HG02885 (cell line): ENCODE data around the gene FBN2.

Source experiments
- ATAC-seq: cut with Tn5 transposase; IDR thresholded peaks from one replicate; pipeline ENCODE4 v1.9.1; 2021; ENCODE audit warnings: mild to moderate bottlenecking; ENCODE audit not compliant: unreplicated experiment, poor library complexity

FBN2 gene

DNA sequence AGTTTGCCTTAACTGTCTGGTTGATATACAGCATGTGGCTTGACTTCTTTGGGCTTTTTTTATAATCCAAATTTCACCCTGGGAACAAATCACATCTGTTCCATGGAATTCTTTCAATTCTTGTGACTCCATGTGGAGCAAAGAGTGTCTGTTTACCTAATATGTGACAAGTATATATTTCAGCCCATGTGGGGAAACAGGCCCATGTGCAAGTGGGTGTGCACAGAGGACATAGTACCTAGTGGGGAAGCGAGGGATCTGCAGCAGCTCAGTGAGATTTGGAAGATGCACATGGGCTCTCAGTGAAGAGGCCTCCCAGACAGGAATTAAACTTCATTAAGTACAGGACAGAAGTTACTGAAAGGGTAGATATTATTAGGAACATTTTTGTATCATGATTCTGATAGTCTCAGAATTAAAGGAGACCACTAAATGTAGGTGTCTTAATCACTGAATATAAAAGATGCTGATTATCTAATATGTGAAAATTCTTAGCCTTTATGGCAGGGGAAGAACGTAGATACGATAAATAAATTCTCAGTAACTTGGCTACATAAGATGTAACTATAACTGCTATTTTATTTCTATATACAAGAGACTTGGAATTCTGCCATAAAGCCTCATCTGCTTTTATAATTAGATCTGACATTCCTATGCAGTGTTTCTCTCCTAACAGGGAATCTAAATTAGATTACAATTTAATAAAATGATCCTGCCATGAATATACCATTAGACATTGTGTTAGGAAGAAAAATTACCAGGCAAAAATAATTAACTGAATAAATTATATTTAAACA, 273.3 kb downstream of the FBN2 start:
- ATAC-seq: no peak

DNA sequence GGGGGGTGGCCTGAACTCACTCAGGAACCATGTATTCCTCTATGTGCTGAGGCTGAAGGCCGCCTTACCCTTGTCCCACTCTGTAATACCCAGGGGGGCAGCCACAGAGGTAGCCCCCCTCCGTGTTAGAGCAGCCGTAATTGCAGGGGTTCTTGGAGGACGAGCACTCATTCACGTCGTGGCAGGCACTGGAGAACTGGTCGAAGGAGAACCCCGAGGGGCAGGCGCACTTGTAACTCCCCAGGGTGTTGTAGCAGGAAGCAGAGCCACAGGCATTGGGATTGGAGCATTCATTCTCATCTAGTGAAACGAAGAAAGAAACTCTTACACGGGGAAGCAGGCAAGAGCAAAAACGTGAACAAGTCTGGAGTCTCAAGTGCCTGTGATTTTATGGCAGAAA, 274.7 kb downstream of the FBN2 start:
- no peak for ATAC-seq

DNA sequence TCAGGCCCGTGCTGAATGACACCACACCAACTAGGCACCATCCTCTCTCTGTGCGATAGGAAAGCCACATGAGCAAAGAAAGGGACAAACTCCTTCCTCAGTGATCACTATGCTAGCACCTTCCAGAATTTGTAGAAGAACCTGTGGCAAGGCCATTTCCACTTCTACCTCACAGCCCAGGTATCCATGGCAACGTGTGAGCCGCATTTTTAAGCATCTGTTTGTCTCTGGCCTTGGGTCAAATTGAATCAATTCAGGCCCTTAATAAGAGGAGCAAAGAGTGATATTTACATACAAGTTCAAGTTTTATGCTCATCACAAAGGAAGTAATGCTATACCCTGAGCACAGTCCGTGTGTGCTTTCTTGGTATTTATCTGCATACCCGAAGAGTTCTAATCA, 275.1 kb downstream of the FBN2 start:
- ATAC-seq: no peak

DNA sequence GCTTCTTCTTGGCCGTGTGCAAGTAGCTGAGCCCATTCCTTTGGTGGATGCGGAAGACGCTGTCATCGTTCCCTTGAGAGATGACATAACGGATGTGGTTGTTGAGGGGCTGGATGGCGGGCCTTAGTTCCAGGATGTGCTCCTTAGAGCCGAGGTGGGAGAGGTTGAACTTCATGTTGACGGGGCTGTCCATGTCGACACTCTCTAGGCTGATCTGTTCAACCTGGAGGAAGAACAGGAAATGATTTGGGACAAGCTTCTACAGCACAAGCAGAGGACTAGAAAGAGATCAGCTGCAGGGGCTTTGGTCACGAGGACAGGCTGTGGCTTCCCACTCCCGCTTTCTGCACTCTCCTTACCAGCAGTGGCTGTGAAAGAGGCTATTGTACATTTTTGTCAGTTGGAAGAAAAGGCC, 278.4 kb downstream of the FBN2 start:
- ATAC-seq: no peak

DNA sequence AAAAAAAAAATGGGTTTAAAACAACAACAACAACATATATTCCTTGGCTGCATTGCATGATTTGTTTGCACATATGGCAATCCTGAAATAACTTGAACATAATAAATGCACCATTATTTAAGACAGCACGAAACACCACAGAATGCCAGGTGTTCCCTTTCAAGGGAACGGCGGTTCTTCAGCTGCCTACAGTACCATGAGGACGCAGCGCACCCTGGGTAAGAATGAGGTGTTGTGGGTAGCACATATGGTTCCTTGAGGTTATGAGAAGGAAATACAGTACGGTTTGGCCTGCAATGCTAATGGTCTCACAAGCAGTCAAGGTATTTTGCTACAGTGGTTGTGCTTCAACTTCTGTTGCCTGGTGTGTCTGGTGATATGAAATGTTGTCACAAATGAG, 279.7 kb downstream of the FBN2 start:
- ATAC-seq: no peak

DNA sequence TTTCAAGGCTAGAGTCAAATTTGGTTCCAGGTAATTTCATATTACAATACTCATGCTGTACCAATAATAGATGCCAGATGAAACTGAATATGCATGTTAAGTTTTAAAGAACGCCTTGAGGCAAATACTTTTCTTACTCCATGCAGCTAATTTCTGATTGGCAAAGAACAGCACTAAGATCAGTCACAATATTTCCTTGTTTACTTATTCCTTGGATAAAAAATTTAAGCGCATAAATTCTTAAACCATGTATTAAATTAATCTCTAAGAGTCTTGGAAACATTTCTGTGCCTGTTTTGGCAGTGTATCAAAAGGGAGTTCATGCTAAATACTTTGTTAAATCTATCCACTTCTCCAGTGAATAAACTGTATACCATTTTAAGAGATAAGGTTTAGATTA, 281.0 kb downstream of the FBN2 start:
- ATAC-seq: no peak

DNA sequence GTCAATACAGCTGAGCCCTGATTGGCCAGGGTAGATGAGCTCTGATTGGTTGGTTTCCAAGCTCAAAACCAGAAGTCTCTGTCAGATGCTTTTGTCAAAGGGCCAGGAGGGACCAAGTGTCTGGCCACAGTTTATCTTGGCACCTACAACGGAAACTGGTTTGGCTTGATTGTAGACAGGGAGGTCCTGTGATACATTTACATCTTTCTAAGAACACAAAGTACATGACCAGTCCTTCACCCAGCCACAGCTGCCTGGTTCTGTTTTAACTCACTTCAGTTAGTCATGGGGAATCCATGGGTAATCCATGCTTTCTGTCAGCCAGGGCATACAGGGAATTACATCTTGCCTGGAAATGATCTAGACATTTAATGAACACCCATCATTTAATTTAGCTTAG, 283.3 kb downstream of the FBN2 start:
- ATAC-seq: no peak

DNA sequence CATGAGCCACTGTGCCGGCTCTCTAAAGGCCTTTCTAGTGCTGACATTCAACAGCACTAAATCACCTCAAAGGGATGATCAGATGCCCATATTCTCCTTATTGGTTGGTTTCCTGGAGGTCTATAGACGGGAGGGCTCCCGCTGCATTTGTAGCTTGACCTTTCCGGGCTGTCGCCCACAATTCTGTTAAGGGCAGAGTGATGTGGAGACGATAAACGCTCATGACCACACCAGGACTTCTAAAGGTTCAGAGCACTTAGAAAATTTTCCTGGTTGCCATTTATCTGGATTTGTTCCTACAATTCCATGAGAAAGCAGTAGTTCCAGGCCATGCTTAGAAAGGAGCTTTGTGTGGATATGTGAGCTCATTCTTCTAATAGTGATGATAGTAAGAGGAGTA, 284.2 kb downstream of the FBN2 start:
- ATAC-seq: no peak

DNA sequence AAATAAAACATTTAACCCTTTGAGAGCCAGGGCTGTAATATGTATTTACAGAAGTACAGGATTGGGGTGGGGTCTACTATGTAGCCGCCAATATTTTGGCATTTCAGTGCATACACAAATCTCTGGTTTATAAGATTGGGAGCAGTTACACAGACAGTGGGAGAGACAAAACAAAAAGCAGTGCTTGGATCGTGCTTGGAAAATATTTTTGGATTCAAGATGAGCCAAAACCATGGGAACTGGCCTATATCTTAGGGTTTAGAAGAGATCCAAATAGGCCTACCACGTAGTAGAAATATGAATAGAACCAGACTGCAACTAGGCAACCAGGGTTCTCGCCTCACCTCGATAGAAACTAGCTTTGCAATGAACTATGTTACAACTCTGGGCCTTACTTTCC, 284.9 kb downstream of the FBN2 start:
- ATAC-seq: no peak

DNA sequence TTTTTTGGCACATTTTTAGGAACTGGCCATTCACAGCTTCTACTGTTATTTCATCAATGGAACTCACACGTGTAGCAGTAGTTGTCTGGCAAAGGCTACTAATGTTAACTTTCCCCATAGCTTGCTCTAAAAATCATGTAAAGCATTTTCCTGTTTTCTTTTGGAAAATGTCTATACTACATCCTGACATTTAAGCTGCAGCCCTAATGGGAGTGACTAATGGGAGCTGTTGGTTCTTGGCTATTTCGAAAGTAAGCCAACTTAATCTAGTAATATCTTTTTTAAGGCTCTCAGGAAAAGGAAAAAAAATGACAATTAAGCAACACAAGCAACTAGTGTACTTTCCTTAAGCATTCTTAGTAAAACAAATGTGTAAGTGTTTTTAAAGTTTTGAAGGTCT, 285.3 kb downstream of the FBN2 start:
- no peak for ATAC-seq

DNA sequence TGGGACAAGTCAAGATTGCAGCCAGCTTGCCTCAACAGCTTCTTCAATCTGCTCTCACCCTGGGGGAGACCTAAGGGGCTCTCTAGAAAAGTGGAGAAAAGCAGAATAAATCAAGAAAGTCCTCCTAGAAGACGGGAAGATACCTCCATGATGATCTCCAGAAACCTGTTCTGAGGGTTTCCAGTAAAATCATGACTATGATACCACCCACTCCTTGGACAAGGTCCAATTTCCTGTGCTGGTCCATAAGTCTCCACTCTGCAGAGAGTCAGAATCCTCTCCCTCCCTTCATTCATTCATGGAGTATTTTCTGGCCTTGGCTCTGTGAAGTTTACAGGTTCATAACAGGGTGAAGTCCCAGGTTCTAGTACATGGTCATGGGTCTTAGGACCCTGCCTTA, 285.8 kb downstream of the FBN2 start:
- no peak for ATAC-seq

DNA sequence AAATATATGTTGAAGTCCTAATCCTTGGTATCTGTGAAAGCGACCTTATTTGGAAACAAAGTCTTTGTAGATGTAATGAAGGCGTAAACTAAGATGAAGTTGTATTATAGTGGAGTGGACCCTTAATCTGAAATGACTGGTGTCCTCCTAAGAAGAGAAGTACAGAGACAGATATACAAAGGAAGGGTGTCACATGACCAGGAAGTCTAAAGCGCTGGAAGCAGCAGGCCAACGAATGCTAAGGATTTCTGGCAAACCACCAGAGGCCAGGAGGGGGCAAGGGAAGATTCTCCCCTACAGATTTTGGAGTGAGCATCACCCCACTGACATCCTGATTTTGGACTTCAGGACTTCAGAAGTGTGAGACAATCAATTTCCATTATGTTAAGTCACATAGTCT, 292.1 kb downstream of the FBN2 start:
- ATAC-seq: no peak

DNA sequence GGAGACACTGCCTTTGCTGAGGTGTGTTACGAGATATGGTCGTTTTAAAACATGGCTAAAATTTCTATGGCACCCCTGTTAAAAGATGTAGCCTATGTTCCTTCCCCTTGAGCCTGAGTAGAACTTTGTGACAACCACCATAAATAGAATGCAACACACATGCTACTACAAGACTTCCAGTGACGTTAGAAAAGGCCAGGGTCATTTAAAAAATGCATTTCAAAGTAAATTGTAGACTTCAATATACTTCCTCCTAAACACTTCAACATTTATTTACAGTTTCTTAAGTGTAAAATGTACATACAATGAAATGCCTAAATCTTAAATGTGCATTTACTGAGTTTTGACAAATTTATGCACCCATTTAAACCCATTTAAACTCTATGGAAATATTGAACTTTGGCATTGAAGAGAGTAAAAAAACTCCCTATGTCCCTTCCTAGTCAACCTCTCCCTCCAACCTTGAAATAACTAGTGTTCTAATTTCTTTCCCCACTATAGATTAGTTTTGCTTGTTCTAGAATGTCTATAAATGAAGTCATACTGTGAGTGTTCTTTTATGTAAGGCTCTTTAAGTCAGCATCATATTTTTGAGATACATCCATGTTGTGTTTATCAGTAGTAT, 294.0 kb downstream of the FBN2 start:
- no peak for ATAC-seq

DNA sequence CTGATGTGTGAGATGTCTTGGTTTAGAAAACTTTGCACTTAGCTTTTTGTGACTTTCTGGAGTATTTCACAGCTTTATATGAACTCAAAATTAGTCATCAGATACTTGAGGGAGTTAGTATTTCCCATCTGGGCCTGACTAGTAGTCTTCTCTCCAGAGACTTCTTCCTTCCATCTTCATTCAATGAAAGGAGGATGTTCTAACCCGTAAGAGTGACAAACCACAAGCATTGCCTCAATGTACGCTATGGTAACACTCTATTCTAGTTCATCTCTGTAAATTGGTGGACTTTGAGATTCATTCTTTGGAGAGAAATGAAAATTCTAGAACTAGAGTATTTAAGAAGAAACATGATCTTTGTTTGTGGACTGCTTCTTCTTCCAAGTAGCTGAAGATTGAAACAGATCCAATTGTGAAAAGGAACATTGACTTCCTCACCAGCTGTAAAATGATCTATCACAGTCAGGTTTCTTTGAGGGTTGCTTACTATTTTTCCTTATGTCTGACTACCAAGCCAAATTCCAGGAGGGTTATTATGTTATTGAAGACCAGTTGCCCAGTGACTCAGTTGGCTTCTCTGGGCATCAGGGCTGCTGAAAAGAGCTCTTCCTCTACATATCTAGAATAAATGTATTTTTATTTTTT, 296.9 kb downstream of the FBN2 start:
- no peak for ATAC-seq

DNA sequence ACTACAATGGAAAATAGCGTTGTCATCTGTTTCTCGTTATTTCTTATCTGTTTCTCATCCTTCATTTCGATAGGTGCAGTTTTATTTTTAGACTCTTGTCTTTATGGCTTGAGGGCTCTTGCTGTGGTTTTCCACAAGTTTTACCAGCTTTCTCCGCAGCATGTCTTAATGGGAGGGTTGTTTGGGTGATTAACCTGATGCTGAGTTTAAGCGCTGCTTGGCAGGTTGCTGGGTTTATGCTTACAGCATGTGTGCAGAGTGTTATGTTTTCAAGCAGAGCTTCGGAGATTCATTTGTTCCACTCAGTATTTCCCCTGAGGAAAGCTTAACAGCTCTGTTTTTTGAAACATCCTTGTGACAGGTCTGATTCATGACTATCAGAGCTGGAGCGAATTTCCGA, 300.5 kb downstream of the FBN2 start:
- ATAC-seq: no peak

DNA sequence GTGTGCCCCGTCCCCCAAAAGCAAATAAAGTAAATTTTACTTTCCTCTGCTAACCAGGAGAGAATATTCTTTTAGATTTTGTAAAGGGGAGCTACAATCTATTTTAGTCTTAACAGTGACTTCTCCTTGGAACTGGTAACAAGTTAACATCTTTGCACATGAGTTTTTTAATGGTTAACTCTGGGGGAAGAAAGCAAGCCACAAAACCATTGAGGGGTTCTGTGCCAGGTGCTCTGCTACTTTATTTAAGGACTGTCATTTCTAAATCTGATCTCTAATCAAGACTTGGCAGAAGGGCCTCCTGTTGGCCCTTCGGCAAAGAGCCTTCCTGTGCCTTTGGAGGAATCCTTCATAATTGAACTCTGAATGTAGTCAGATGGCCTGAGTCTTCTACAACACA, 301.0 kb downstream of the FBN2 start:
- no peak for ATAC-seq

DNA sequence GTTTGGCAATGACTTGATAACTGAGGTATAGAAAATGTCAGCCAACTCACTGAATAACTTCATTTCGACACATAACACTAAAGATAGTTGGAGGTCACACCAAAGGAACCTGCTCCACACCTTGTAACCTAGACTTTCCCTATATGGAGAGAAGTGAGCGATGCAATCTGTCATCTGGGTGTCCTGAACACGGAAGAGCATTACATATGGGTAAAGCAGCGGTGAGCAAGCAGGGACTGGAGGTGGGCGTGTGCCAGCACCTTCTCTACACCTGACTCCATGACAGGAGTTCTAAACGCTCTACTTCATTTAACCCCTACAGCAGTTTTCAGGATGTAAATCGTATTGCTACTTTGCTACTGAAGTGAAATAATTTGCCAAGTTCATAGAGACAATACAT, 301.7 kb downstream of the FBN2 start:
- ATAC-seq: no peak

DNA sequence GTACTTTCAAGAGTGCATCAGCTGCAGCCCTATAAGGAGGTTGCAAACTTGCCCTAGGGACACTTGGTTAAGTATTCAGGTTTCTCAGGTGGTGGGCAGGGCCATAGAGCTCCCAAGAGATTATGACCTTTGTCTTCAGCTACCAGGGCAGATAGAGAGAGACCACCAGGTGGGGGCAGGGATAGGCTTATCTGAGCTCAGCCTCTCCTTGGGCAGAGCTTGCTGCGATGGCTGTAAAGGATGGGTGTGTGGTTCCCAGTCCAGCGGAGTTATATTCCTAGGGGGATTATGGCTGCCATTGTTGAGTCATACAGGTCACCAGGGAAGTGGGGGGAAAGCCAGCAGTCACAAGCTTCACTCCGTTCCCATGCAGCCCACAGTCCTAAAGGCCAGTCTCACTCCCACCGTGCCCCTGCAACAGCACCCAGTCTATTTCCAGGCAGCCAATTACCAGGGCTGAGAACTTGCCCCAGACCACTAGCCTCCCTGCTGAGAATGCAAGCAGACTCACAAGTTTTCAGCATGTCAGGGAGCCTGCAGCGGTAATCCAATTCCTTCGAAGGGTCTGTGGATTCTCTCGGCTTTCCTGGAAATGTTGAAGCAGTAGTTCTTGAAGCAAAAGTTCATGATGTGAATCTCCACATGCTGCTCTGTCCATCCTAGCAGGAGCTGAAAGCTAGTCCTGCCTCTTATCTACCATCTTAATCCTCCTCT, 303.0 kb downstream of the FBN2 start:
- ATAC-seq: no peak

DNA sequence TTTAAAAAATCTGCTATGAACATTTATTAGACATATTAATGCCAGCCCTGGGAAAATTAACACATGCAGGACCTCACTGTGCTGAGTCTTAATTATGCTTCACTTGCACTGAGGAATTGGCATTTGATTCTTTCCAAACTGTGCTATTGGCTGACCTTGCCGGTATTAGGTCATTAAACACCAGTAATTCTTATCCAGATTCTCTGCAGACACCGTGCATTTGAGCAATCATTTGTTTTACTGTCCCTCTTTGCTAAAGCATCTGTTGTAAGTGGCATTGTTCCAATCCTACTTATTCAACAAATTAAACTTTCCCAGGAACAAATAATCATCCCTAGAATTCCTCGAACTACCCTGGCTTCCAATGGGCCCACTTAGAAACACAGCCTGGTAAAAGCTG, 309.5 kb downstream of the FBN2 start:
- no peak for ATAC-seq

DNA sequence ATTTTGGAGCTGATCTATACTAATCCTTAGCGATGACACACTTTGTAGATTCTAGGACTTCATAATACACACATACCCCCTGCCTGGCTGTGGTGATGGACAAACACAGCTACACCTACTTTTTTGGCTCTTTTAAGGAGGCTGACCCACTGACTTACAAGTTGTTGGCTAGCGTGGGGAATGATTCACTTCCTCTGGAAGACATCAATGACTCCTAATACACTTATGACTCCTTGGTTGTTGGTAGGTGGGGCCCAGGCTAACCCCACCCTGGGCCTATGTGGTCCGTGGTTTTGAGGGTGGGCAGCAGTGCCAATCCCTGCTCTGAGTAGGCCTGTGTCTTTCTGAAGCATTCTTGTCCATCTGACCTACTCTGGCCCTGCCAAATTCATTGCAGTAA, 310.0 kb downstream of the FBN2 start:
- ATAC-seq: no peak
